HG03571 (cell line): ENCODE data around the gene TCP11L1.

ENCODE experiments used
- ATAC-seq: cut with Tn5 transposase; IDR thresholded peaks from one replicate; pipeline ENCODE4 v1.9.1; 2021; ENCODE audit not compliant: unreplicated experiment

TCP11L1 gene

GRCh38 chr11:33039274-33040032 is at the start of gene TCP11L1:
Gene TCP11L1, plus strand, starts transcription at chr11:33039572. Its CDS starts 4,202 bp downstream, at chr11:33043774.
- peak; percentile 85 for ATAC-seq

- no peak for ATAC-seq
These were observed 48.9 kb upstream of the TCP11L1 start for GRCh38 chr11:32990481-32990880.

GRCh38 chr11:32991427-32991826 is 47.9 kb upstream of the TCP11L1 start:
- no peak for ATAC-seq

GRCh38 chr11:32991898-32992297 is 47.5 kb upstream of the TCP11L1 start:
- ATAC-seq = no peak

- ATAC-seq = no peak
These were observed 39.2 kb upstream of the TCP11L1 start for GRCh38 chr11:33000181-33000580.

- ATAC-seq = no peak
These were observed 38.1 kb upstream of the TCP11L1 start for GRCh38 chr11:33001281-33001680.

- ATAC-seq = no peak
These were observed 37.4 kb upstream of the TCP11L1 start for GRCh38 chr11:33001751-33002542.

GRCh38 chr11:33005175-33005574 is 34.2 kb upstream of the TCP11L1 start:
- ATAC-seq = no peak

GRCh38 chr11:33006010-33006409 is 33.4 kb upstream of the TCP11L1 start:
- no peak for ATAC-seq

- ATAC-seq = no peak
These were observed 25.6 kb upstream of the TCP11L1 start for GRCh38 chr11:33013755-33014154.

- peak; percentile 74 for ATAC-seq
These were observed 23.5 kb upstream of the TCP11L1 start, which contains the start of gene DEPDC7 for GRCh38 chr11:33015621-33016551. Gene DEPDC7, plus strand, starts transcription at chr11:33015878. Its CDS starts 78 bp downstream, at chr11:33015956.

- ATAC-seq = no peak
These were observed 22.7 kb upstream of the TCP11L1 start for GRCh38 chr11:33016654-33017053.

GRCh38 chr11:33017478-33017877 is 21.9 kb upstream of the TCP11L1 start:
- no peak for ATAC-seq

- no peak for ATAC-seq
These were observed 21.4 kb upstream of the TCP11L1 start for GRCh38 chr11:33017965-33018364.

GRCh38 chr11:33018840-33019239 is 20.5 kb upstream of the TCP11L1 start:
- ATAC-seq = no peak

- no peak for ATAC-seq
These were observed 17.9 kb upstream of the TCP11L1 start for GRCh38 chr11:33021501-33021900.

- ATAC-seq = no peak
These were observed 17.4 kb upstream of the TCP11L1 start for GRCh38 chr11:33021937-33022336.

- ATAC-seq = no peak
These were observed 14.0 kb upstream of the TCP11L1 start for GRCh38 chr11:33025339-33025722.

- ATAC-seq = no peak
These were observed 12.1 kb upstream of the TCP11L1 start for GRCh38 chr11:33027233-33027632.

GRCh38 chr11:33027846-33028536 is 11.4 kb upstream of the TCP11L1 start:
- ATAC-seq = no peak
